BJ (cell line): ENCODE data around the gene ORC3. TPM values are rescaled to one million over a fixed set of nuclear protein-coding genes. Genes with fewer than 3 reads are reported as not detected.

Experiments used
- CTCF ChIA-PET: fragments of 350-600 bp; formaldehyde crosslinking; extraction: SDS; loops from one replicate; lab custom pipeline; 2021; ENCODE audit warnings: antibody characterized with exemption, inconsistent platforms; lab: Yijun Ruan, JAX
- POLR2A ChIA-PET: fragments of 300-600 bp; sonication (Branson Sonifier 250); formaldehyde crosslinking; extraction: SDS; loops from one replicate; lab custom pipeline; 2021; ENCODE audit warnings: antibody characterized with exemption; lab: Charles Lee
- DNase-seq: peaks from one replicate; pipeline ENCODE4 v3.0.0-alpha.2; 2011; ENCODE audit warnings: low read depth
- H3K27me3 ChIP-seq: 2 replicates; pipeline ENCODE4 v1.6.0; 2011; ENCODE audit warnings: low read length; ENCODE audit not compliant: control insufficient read depth, insufficient read depth
- H3K36me3 ChIP-seq: 2 replicates; pipeline ENCODE4 v1.5.1; 2011; ENCODE audit warnings: low read length; ENCODE audit not compliant: control insufficient read depth, insufficient read depth
- H3K4me3 ChIP-seq: 2 replicates; pipeline ENCODE4 v1.5.1; 2011; ENCODE audit warnings: low read depth, mild to moderate bottlenecking, control low read depth, low read length
- polyA plus RNA-seq: library from polyadenylated mRNA; depleted of rRNA; stranded (reverse); fragments of >200 nt; gene quantifications from 2 replicates; pipeline ENCODE4 v1.2.3, GENCODE V29; 2011
- TF ChIP-seq, protein P1 (sequence below): IDR thresholded peaks from 2 replicates; pipeline ENCODE4 v1.5.1; 2011; ENCODE audit warnings: low read depth, mild to moderate bottlenecking, control low read depth, inconsistent platforms, low read length, moderate library complexity; ENCODE audit not compliant: insufficient read depth

The ORC3 gene
- polyA plus RNA-seq, 1 experiment, result 17.3 TPM

- H3K27me3 ChIP-seq, result no peaks in the 10 kb centered on the region
- ChIA-PET CTCF (no interaction called here), POLR2A (no interaction called here)
- peaks cover 6% of the 10 kb centered on the region; the same call in 1 of the 2 replicates for H3K36me3 ChIP-seq
- H3K4me3 ChIP-seq, result no peak overlapping the region
- DNase-seq, result no peak
- TF ChIP-seq, protein P1, sequence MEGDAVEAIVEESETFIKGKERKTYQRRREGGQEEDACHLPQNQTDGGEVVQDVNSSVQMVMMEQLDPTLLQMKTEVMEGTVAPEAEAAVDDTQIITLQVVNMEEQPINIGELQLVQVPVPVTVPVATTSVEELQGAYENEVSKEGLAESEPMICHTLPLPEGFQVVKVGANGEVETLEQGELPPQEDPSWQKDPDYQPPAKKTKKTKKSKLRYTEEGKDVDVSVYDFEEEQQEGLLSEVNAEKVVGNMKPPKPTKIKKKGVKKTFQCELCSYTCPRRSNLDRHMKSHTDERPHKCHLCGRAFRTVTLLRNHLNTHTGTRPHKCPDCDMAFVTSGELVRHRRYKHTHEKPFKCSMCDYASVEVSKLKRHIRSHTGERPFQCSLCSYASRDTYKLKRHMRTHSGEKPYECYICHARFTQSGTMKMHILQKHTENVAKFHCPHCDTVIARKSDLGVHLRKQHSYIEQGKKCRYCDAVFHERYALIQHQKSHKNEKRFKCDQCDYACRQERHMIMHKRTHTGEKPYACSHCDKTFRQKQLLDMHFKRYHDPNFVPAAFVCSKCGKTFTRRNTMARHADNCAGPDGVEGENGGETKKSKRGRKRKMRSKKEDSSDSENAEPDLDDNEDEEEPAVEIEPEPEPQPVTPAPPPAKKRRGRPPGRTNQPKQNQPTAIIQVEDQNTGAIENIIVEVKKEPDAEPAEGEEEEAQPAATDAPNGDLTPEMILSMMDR, result no peak
Measured at GRCh38 chr6:87670707-87671106, 80.8 kb downstream of the ORC3 start.

DNA sequence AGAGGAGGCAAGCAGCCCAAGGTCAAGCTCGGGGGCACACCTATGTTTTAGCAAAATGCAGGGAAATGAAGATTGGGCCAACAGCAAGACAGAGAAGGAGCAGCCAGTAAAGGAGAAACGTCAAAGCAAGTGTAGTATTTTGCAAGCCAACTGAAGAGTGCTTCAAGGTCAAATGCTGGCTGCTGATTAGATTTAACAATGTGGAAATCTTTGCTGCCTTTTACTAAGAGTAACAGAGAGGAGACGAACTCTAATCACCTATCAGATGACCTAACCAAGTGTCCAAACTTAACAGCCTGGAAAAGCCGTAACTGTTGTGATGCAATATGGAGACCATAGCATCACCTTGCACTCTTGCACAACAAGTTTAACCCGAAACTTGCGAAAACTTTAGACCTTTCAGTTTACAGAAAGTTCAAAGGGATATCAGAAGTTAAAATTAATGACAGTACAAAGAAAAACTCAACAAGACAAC is 81.7 kb downstream of the ORC3 start:
- Histone ChIP-seq H3K4me3 (no peak overlapping the region), H3K36me3 (peaks cover 6% of the 10 kb centered on the region; the same call in 1 of the 2 replicates), H3K27me3 (no peaks in the 10 kb centered on the region)
- CTCF ChIA-PET, result no interaction called here
- POLR2A ChIA-PET, result no interaction called here
- TF ChIP-seq, protein P1, result no peak
- DNase-seq, result no peak

DNA sequence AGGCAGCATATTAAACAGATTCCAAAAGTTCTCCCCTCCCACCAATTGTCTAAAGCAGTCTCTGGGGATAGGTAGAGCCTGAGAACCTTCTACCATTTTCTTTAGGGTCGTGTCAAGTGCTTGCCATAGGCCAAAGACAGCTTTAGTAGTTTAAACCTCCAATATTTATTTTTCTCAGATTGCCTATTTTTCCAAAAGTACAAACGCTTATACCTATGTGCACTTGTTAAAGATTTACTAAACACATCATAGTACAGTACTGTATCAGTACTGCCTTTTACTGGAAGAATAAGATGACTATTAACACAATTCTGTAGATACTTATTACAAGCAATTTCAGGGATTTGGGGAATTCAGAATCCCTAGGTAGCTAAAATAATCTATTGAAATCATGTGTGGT is 82.7 kb downstream of the ORC3 start:
- Histone ChIP-seq H3K4me3 (no peak overlapping the region), H3K27me3 (no peaks in the 10 kb centered on the region), H3K36me3 (peaks cover 6% of the 10 kb centered on the region; the same call in 1 of the 2 replicates)
- TF ChIP-seq, protein P1, result no peak
- ChIA-PET CTCF (no interaction called here), POLR2A (no interaction called here)
- DNase-seq, result no peak

DNA sequence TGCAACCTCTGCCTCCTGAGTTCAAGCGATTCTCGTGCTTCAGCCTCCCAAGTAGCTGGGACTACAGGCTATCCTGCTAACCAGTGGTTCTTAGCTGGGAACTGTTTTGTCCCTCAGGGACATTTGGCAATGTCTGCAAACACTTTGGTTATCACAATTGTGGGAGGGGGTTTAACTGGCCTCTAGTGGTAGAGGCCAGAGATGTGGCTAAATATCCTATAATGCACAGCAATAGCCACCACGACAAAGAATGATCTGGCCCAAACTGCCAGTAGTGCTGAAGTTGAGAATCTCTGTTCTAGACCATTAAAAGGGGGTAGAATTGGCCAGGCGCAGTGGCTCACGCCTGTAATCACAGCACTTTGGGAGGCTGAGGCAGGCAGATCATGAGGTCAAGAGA is 83.3 kb downstream of the ORC3 start:
- DNase-seq, result no peak
- H3K36me3 ChIP-seq, result peaks cover 6% of the 10 kb centered on the region; the same call in 1 of the 2 replicates
- no peaks in the 10 kb centered on the region for H3K27me3 ChIP-seq
- H3K4me3 ChIP-seq, result no peak overlapping the region
- TF ChIP-seq, protein P1, result no peak
- ChIA-PET CTCF (no interaction called here), POLR2A (no interaction called here)

- TF ChIP-seq, protein P1, result no peak
- CTCF ChIA-PET, result interaction anchor here (0.6 kb wide), 1 partner anchor 206 kb away, joined by 4 read pairs; no protein-coding TSS in a partner anchor
- DNase-seq, result no peak
- POLR2A ChIA-PET, result no interaction called here
- Histone ChIP-seq H3K4me3 (no peak overlapping the region), H3K27me3 (no peaks in the 10 kb centered on the region), H3K36me3 (peaks cover 6% of the 10 kb centered on the region; the same call in 1 of the 2 replicates)
Measured at GRCh38 chr6:87674290-87674689, 84.4 kb downstream of the ORC3 start.
